GM12878 (cell line): ENCODE results near the gene TMEM176B. TPM values are rescaled to one million over a fixed set of nuclear protein-coding genes. Genes with fewer than 3 reads are reported as not detected.

Experiments
- ATAC-seq: fragments of 200-7000 bp; cut with Tn5 transposase; 3 replicates; pipeline ENCODE4 v1.9.1; 2020; ENCODE audit warnings: mild to moderate bottlenecking, moderate library complexity
- BruUV-seq: library from RNA; stranded (reverse); fragments of 400-500 nt; replicated peaks from 2 replicates; lab custom pipeline; 2021; lab: Mats Ljungman, UMichigan
- CTCF ChIA-PET: fragments of 300-600 bp; sonication (Branson Sonifier 250); formaldehyde crosslinking; extraction: SDS; loops from one replicate; lab custom pipeline; 2021; ENCODE audit warnings: inconsistent platforms; lab: Yijun Ruan, JAX
- POLR2A ChIA-PET: fragments of 350-600 bp; formaldehyde crosslinking; extraction: SDS; loops from one replicate; lab custom pipeline; 2021; ENCODE audit warnings: inconsistent platforms; lab: Charles Lee
- RAD21 ChIA-PET: fragments of 300-600 bp; sonication (Branson Sonifier 250); formaldehyde crosslinking; loops from one replicate; lab custom pipeline; 2023; ENCODE audit warnings: antibody characterized with exemption; ENCODE audit not compliant: unreplicated experiment; lab: Charles Lee
- SMC1A ChIA-PET: fragments of 300-600 bp; sonication (Branson Sonifier 250); formaldehyde crosslinking; loops from one replicate; lab custom pipeline; 2023; ENCODE audit not compliant: unreplicated experiment, uncharacterized antibody; lab: Charles Lee
- DNase-seq: peaks from one replicate; pipeline ENCODE4 v3.0.0-alpha.2; 2011; ENCODE audit warnings: low read depth, low spot score
- FAIRE-seq: peaks from 3 replicates; lab custom pipeline; 2011; peaks lifted over from hg19 to GRCh38; lab: Jason Lieb, UNC
- H2AFZ ChIP-seq: 2 replicates; pipeline ENCODE4 v1.6.0; 2011; ENCODE audit warnings: low read depth, low read length, control low read depth; ENCODE audit not compliant: control insufficient read depth
- H3K27ac ChIP-seq: 2 replicates; pipeline ENCODE4 v1.5.1; 2011; ENCODE audit warnings: control low read depth; ENCODE audit not compliant: control insufficient read depth, insufficient read depth
- H3K27me3 ChIP-seq, 2 experiments: replicated peaks in 1 of 2; 2 replicates each; pipeline versions ENCODE4 v1.6.0 to v1.6.1; 2011; ENCODE audit warnings: low read length in 1 of 2; ENCODE audit not compliant: control insufficient read depth in 2 of 2, insufficient read depth in 2 of 2
- H3K36me3 ChIP-seq, 2 experiments: 2 replicates each; pipeline ENCODE4 v1.5.1; 2011; ENCODE audit warnings: low read length in 1 of 2; ENCODE audit not compliant: control insufficient read depth in 2 of 2, insufficient read depth in 2 of 2
- H3K4me1 ChIP-seq: 2 replicates; pipeline ENCODE4 v1.6.1; 2011; ENCODE audit warnings: mild to moderate bottlenecking, low read length, moderate library complexity, mixed read lengths; ENCODE audit not compliant: control insufficient read depth, insufficient read depth
- H3K4me2 ChIP-seq: 2 replicates; pipeline ENCODE4 v1.6.0; 2011; ENCODE audit warnings: control low read depth; ENCODE audit not compliant: control insufficient read depth, insufficient read depth
- H3K4me3 ChIP-seq: fragments of 200-600 bp; sonication (generic); 2 replicates; pipeline ENCODE4 v1.5.1; 2016
- H3K79me2 ChIP-seq: 2 replicates; pipeline ENCODE4 v1.6.0; 2011; ENCODE audit warnings: low read length; ENCODE audit not compliant: control insufficient read depth, insufficient read depth
- H3K9ac ChIP-seq: 2 replicates; pipeline ENCODE4 v1.8.0; 2011; ENCODE audit warnings: low read length, control low read depth, mixed read lengths; ENCODE audit not compliant: control insufficient read depth, insufficient read depth
- H3K9me3 ChIP-seq: replicated peaks from 3 replicates; pipeline ENCODE4 v1.5.1; 2011; ENCODE audit warnings: mild to moderate bottlenecking, low read length; ENCODE audit not compliant: control insufficient read depth, insufficient read depth
- H4K20me1 ChIP-seq: 2 replicates; pipeline ENCODE4 v1.6.0; 2011; ENCODE audit not compliant: control insufficient read depth, insufficient read depth
- ATF3 ChIP-seq: IDR thresholded peaks from 2 replicates; pipeline ENCODE4 v1.6.1; 2011; ENCODE audit warnings: low read depth, mild to moderate bottlenecking, low read length, moderate library complexity, borderline replicate concordance; ENCODE audit errors: extremely low read depth
- EGR1 ChIP-seq, 2 experiments: IDR thresholded peaks; 1 replicate in 1 of 2; 2 replicates in 1 of 2; pipeline ENCODE4 v1.6.1; 2011 to 2012; ENCODE audit warnings: low read depth in 2 of 2, low read length in 2 of 2, borderline replicate concordance in 1 of 2, mild to moderate bottlenecking in 1 of 2, moderate library complexity in 1 of 2
- ELK1 ChIP-seq: IDR thresholded peaks from 2 replicates; pipeline ENCODE4 v1.6.1; 2012; ENCODE audit warnings: low read depth, low read length, improper control_type of control experiment
- FOXM1 ChIP-seq: IDR thresholded peaks from 2 replicates; pipeline ENCODE4 v1.6.1; 2012; ENCODE audit warnings: low read depth, mild to moderate bottlenecking, inconsistent platforms, low read length, moderate library complexity
- MEF2A ChIP-seq: IDR thresholded peaks from 2 replicates; pipeline ENCODE4 v1.6.1; 2011; ENCODE audit warnings: low read depth, mild to moderate bottlenecking, low read length, moderate library complexity; ENCODE audit not compliant: insufficient read depth
- PAX8 ChIP-seq: fragments of 450-650 bp; IDR thresholded peaks from 2 replicates; pipeline ENCODE4 v1.6.1; 2017; ENCODE audit warnings: mild to moderate bottlenecking, moderate library complexity
- POLR2AphosphoS5 ChIP-seq: IDR thresholded peaks from 2 replicates; pipeline ENCODE4 v1.6.1; 2011; ENCODE audit warnings: mild to moderate bottlenecking, low read length, inconsistent platforms
- RELB ChIP-seq: fragments of 450-650 bp; IDR thresholded peaks from 2 replicates; pipeline ENCODE4 v1.6.1; 2017; ENCODE audit warnings: low read depth, mild to moderate bottlenecking, moderate library complexity
- SREBF1 ChIP-seq: IDR thresholded peaks from 2 replicates; pipeline ENCODE4 v1.6.1; 2012; ENCODE audit warnings: mild to moderate bottlenecking, low read length
- STAT1 ChIP-seq: fragments of 450-650 bp; conservative IDR thresholded peaks from 2 replicates; pipeline ENCODE4 v1.6.1; 2014; ENCODE audit warnings: antibody characterized with exemption, mild to moderate bottlenecking
- ZNF217 ChIP-seq: fragments of 450-650 bp; IDR thresholded peaks from 2 replicates; pipeline ENCODE4 v1.6.1; 2017; ENCODE audit warnings: antibody characterized with exemption, mild to moderate bottlenecking
- ZNF592 ChIP-seq: fragments of 450-650 bp; IDR thresholded peaks from 2 replicates; pipeline ENCODE4 v1.6.1; 2017; ENCODE audit warnings: mild to moderate bottlenecking, moderate library complexity
- ZNF622 ChIP-seq: fragments of 450-650 bp; IDR thresholded peaks from 2 replicates; pipeline ENCODE4 v1.6.1; 2017; ENCODE audit warnings: mild to moderate bottlenecking, inconsistent platforms
- WGBS: methylation state at CpG from one replicate; pipeline ENCODE4 v1.1.6; 2016; ENCODE audit warnings: low lambda C conversion rate; ENCODE audit not compliant: insufficient replicate concordance, insufficient coverage; ENCODE audit errors: missing lambda C conversion rate; 5-methylcytosine and 5-hydroxymethylcytosine counted together
- in situ Hi-C: fragments of 300-500 bp; cut with MboI; formaldehyde crosslinking; loops from 9 replicates; pipeline ENCODE4 v1.14.3; 2018; ENCODE audit warnings: mixed read lengths
- intact Hi-C: fragments of 100-400 bp; cut with micrococcal nuclease; formaldehyde crosslinking; loops from one replicate; pipeline ENCODE4 v1.14.2; 2022; ENCODE audit not compliant: unreplicated experiment
- polyA plus RNA-seq, 11 experiments: library from polyadenylated mRNA; depleted of rRNA in 4 of 11; unstranded in 6 of 11; stranded (reverse) in 5 of 11; fragments of >200 nt; fragmentation: Nextera tagmentation in 4 of 11; fragmentation: Illumina TruSeq in 1 of 11; extraction: Ambion mirVana in 4 of 11; extraction: Trizol in 1 of 11; gene quantifications; 1 replicate in 1 of 11; 2 replicates in 10 of 11; pipeline versions ENCODE4 v1.2.1 to v1.2.3, GENCODE V29; 2011 to 2016; ENCODE audit warnings: inconsistent platforms in 2 of 11, missing spikeins in 2 of 11, low read depth in 1 of 11
- total RNA-seq, 4 experiments: library from RNA; depleted of rRNA in 3 of 4; stranded (reverse); fragments of >200 nt in 3 of 4; fragmentation: Illumina TruSeq in 1 of 4; extraction: Trizol in 1 of 4; gene quantifications; 2 replicates each; pipeline versions ENCODE4 v1.2.1 to v1.2.3, GENCODE V29; 2013 to 2021

The TMEM176B gene
- total and polyA plus RNA-seq, 10 of the 15 experiments (the other 5 are each of a cell fraction or from before 2014, with no cell fraction given) = 0.05 to 0.40 (median 0.20) TPM; not detected in 4

GRCh38 chr7:150847536-150847935 lies 47.4 kb upstream of the TMEM176B start (continued):
- no peak for TF ChIP-seq STAT1

- Histone ChIP-seq H3K27me3 (peaks cover 2 to 3% of the 10 kb centered on the region in 2 experiments), H3K36me3 (no peaks in the 10 kb centered on the region), H3K9ac (no peak overlapping the region), H4K20me1 (no peaks in the 10 kb centered on the region), H3K27ac (no peak overlapping the region), H2AFZ (no peak overlapping the region), H3K9me3 (no peaks in the 10 kb centered on the region), H3K79me2 (no peaks in the 10 kb centered on the region), H3K4me2 (no peak overlapping the region), H3K4me1 (no peaks in the 10 kb centered on the region), H3K4me3 (no peak overlapping the region)
- ChIA-PET SMC1A (no interaction called here), RAD21 (no interaction called here), CTCF (interaction anchor here (1.2 to 1.6 kb wide), 3 partner anchors 10 to 30 kb away, joined by 3 to 5 read pairs (median 5); no protein-coding TSS in a partner anchor), POLR2A (no interaction called here)
- DNase-seq (no peak), FAIRE-seq (no peak), ATAC-seq (no peak)
- intact Hi-C loops = no loop called here
- WGBS = 21% methylated on average over 14 of the region's 14 CpGs
- in situ Hi-C loops = no loop called here
- BruUV-seq = no TSS peak
- TF ChIP-seq MEF2A = no peak
- TF ChIP-seq ZNF217 = no peak
- TF ChIP-seq SREBF1 = no peak
- no peak for TF ChIP-seq ELK1
- TF ChIP-seq EGR1 (IDR thresholded peaks at IDR 0.05; ENCODE audit: borderline replicate concordance in 1 of 2, low read depth in 2 of 2, low read length in 2 of 2) = no peak
- no peak for TF ChIP-seq FOXM1
- TF ChIP-seq RELB = no peak
- no peak for TF ChIP-seq ZNF622
- no peak for TF ChIP-seq ATF3
- TF ChIP-seq ZNF592 = no peak
- TF ChIP-seq PAX8 = no peak
- no peak for TF ChIP-seq POLR2AphosphoS5
These were observed 46.3 kb upstream of the TMEM176B start for GRCh38 chr7:150846291-150847115.
